Sigmoid colon (tissue), 4 donors: ENCODE data around the gene PARP3.

Source experiments
- CTCF ChIP-seq, 4 experiments: fragments of 450-650 bp in 3 of 4; fragments of 200-600 bp in 1 of 4; IDR thresholded peaks; one replicate each; pipeline ENCODE4 v1.5.1; 2016 to 2019; ENCODE audit warnings: antibody characterized with exemption in 4 of 4, mild to moderate bottlenecking in 3 of 4, moderate library complexity in 2 of 4
- EP300 ChIP-seq, 4 donors: sonication (generic); formaldehyde crosslinking; IDR thresholded peaks; one replicate each; pipeline ENCODE4 v1.6.1; 2017; ENCODE audit warnings: antibody characterized with exemption in 4 of 4
- POLR2AphosphoS5 ChIP-seq, 4 donors: sonication (generic); formaldehyde crosslinking; IDR thresholded peaks; one replicate each; pipeline ENCODE4 v1.6.1; 2017; ENCODE audit warnings: antibody characterized with exemption in 4 of 4

GRCh38 chr3:51967384-51968169 is 25.4 kb downstream of the PARP3 start, which contains the start of gene PCBP4:
- TF ChIP-seq CTCF (IDR thresholded peaks at IDR 0.05) (no peak), POLR2AphosphoS5 (IDR thresholded peaks at IDR 0.05) (peak; percentile 74 to 91 (median 84)), EP300 (IDR thresholded peaks at IDR 0.05) (no peak)
